ENCODE data around the gene PPP3CA.

PPP3CA gene

GRCh38 chr4:101265816-101266172, 81.5 kb downstream of the PPP3CA start:
- Histone ChIP-seq H3K4me1 (ENCODE audit: control insufficient read depth, low read depth, low read length) (peaks cover 18% of the 10 kb centered on the region), H3K9ac (ENCODE audit: low read length) (no peak overlapping the region), H3K27ac (ENCODE audit: low read length) (no peak overlapping the region), H3K4me3 (ENCODE audit: low read length) (no peak overlapping the region), H3K36me3 (ENCODE audit: control insufficient read depth, low read depth, low read length) (no peaks in the 10 kb centered on the region), H3K27me3 (ENCODE audit: control insufficient read depth, insufficient read depth, low read length) (no peaks in the 10 kb centered on the region), H3K9me3 (ENCODE audit: control insufficient read depth, low read depth, low read length) (no peaks in the 10 kb centered on the region)

GRCh38 chr4:101264993-101265815, 82.1 kb downstream of the PPP3CA start:
- Histone ChIP-seq H3K9ac (ENCODE audit: low read length) (no peak overlapping the region), H3K36me3 (ENCODE audit: control insufficient read depth, low read depth, low read length) (no peaks in the 10 kb centered on the region), H3K4me1 (ENCODE audit: control insufficient read depth, low read depth, low read length) (peaks cover 18% of the 10 kb centered on the region), H3K27ac (ENCODE audit: low read length) (no peak overlapping the region), H3K27me3 (ENCODE audit: control insufficient read depth, insufficient read depth, low read length) (no peaks in the 10 kb centered on the region), H3K4me3 (ENCODE audit: low read length) (no peak overlapping the region), H3K9me3 (ENCODE audit: control insufficient read depth, low read depth, low read length) (no peaks in the 10 kb centered on the region)

GRCh38 chr4:101264512-101264911, 82.8 kb downstream of the PPP3CA start:
- Histone ChIP-seq H3K4me1 (ENCODE audit: control insufficient read depth, low read depth, low read length) (peaks cover 18% of the 10 kb centered on the region), H3K36me3 (ENCODE audit: control insufficient read depth, low read depth, low read length) (no peaks in the 10 kb centered on the region), H3K9ac (ENCODE audit: low read length) (no peak overlapping the region), H3K27me3 (ENCODE audit: control insufficient read depth, insufficient read depth, low read length) (no peaks in the 10 kb centered on the region), H3K27ac (ENCODE audit: low read length) (no peak overlapping the region), H3K9me3 (ENCODE audit: control insufficient read depth, low read depth, low read length) (no peaks in the 10 kb centered on the region), H3K4me3 (ENCODE audit: low read length) (no peak overlapping the region)

GRCh38 chr4:101262683-101263082, 84.6 kb downstream of the PPP3CA start:
- no peak overlapping the region for H3K9ac ChIP-seq (ENCODE audit: low read length)
- no peak overlapping the region for H3K27ac ChIP-seq (ENCODE audit: low read length)
- H3K9me3 ChIP-seq (ENCODE audit: control insufficient read depth, low read depth, low read length) = no peaks in the 10 kb centered on the region
- H3K4me3 ChIP-seq (ENCODE audit: low read length) = no peak overlapping the region
- H3K4me1 ChIP-seq (ENCODE audit: control insufficient read depth, low read depth, low read length) = peaks cover 18% of the 10 kb centered on the region
- H3K36me3 ChIP-seq (ENCODE audit: control insufficient read depth, low read depth, low read length) = no peaks in the 10 kb centered on the region
- no peaks in the 10 kb centered on the region for H3K27me3 ChIP-seq (ENCODE audit: control insufficient read depth, insufficient read depth, low read length)

GRCh38 chr4:101259876-101260275, 87.5 kb downstream of the PPP3CA start:
- Histone ChIP-seq H3K27me3 (ENCODE audit: control insufficient read depth, insufficient read depth, low read length) (no peaks in the 10 kb centered on the region), H3K36me3 (ENCODE audit: control insufficient read depth, low read depth, low read length) (no peaks in the 10 kb centered on the region), H3K4me3 (ENCODE audit: low read length) (no peak overlapping the region), H3K9ac (ENCODE audit: low read length) (no peak overlapping the region), H3K4me1 (ENCODE audit: control insufficient read depth, low read depth, low read length) (peaks cover 30% of the 10 kb centered on the region), H3K27ac (ENCODE audit: low read length) (no peak overlapping the region), H3K9me3 (ENCODE audit: control insufficient read depth, low read depth, low read length) (no peaks in the 10 kb centered on the region)

GRCh38 chr4:101258883-101259282, 88.4 kb downstream of the PPP3CA start:
- Histone ChIP-seq H3K27ac (ENCODE audit: low read length) (no peak overlapping the region), H3K4me1 (ENCODE audit: control insufficient read depth, low read depth, low read length) (peaks cover 27% of the 10 kb centered on the region), H3K4me3 (ENCODE audit: low read length) (no peak overlapping the region)

GRCh38 chr4:101256222-101256621, 91.1 kb downstream of the PPP3CA start:
- H3K4me1 ChIP-seq (ENCODE audit: control insufficient read depth, low read depth, low read length) = peaks cover 16% of the 10 kb centered on the region
- no peaks in the 10 kb centered on the region for H3K27me3 ChIP-seq (ENCODE audit: control insufficient read depth, insufficient read depth, low read length)
- no peaks in the 10 kb centered on the region for H3K9me3 ChIP-seq (ENCODE audit: control insufficient read depth, low read depth, low read length)
- H3K4me3 ChIP-seq (ENCODE audit: low read length) = no peak overlapping the region
- no peaks in the 10 kb centered on the region for H3K36me3 ChIP-seq (ENCODE audit: control insufficient read depth, low read depth, low read length)
- no peak overlapping the region for H3K9ac ChIP-seq (ENCODE audit: low read length)
- no peak overlapping the region for H3K27ac ChIP-seq (ENCODE audit: low read length)

More at GRCh38 chr4:101258883-101259282, 88.4 kb downstream of the PPP3CA start:
- Histone ChIP-seq H3K27me3 (ENCODE audit: control insufficient read depth, insufficient read depth, low read length) (no peaks in the 10 kb centered on the region), H3K36me3 (ENCODE audit: control insufficient read depth, low read depth, low read length) (no peaks in the 10 kb centered on the region), H3K9me3 (ENCODE audit: control insufficient read depth, low read depth, low read length) (no peaks in the 10 kb centered on the region), H3K9ac (ENCODE audit: low read length) (no peak overlapping the region)

GRCh38 chr4:101254776-101255175, 92.5 kb downstream of the PPP3CA start:
- Histone ChIP-seq H3K27ac (ENCODE audit: low read length) (no peak overlapping the region), H3K4me1 (ENCODE audit: control insufficient read depth, low read depth, low read length) (peaks cover 16% of the 10 kb centered on the region), H3K4me3 (ENCODE audit: low read length) (no peak overlapping the region), H3K27me3 (ENCODE audit: control insufficient read depth, insufficient read depth, low read length) (no peaks in the 10 kb centered on the region), H3K9me3 (ENCODE audit: control insufficient read depth, low read depth, low read length) (no peaks in the 10 kb centered on the region), H3K36me3 (ENCODE audit: control insufficient read depth, low read depth, low read length) (no peaks in the 10 kb centered on the region), H3K9ac (ENCODE audit: low read length) (no peak overlapping the region)

- no peak overlapping the region for H3K9ac ChIP-seq (ENCODE audit: low read length)
- H3K36me3 ChIP-seq (ENCODE audit: control insufficient read depth, low read depth, low read length) = no peaks in the 10 kb centered on the region
- H3K9me3 ChIP-seq (ENCODE audit: control insufficient read depth, low read depth, low read length) = no peaks in the 10 kb centered on the region
- no peak overlapping the region for H3K27ac ChIP-seq (ENCODE audit: low read length)
- H3K4me3 ChIP-seq (ENCODE audit: low read length) = no peak overlapping the region
- H3K4me1 ChIP-seq (ENCODE audit: control insufficient read depth, low read depth, low read length) = peaks cover 16% of the 10 kb centered on the region
- no peaks in the 10 kb centered on the region for H3K27me3 ChIP-seq (ENCODE audit: control insufficient read depth, insufficient read depth, low read length)
These were observed 94.2 kb downstream of the PPP3CA start for GRCh38 chr4:101253121-101253520.

- Histone ChIP-seq H3K4me1 (ENCODE audit: control insufficient read depth, low read depth, low read length) (peaks cover 16% of the 10 kb centered on the region), H3K27me3 (ENCODE audit: control insufficient read depth, insufficient read depth, low read length) (no peaks in the 10 kb centered on the region), H3K36me3 (ENCODE audit: control insufficient read depth, low read depth, low read length) (no peaks in the 10 kb centered on the region), H3K9ac (ENCODE audit: low read length) (no peak overlapping the region), H3K9me3 (ENCODE audit: control insufficient read depth, low read depth, low read length) (no peaks in the 10 kb centered on the region), H3K4me3 (ENCODE audit: low read length) (no peak overlapping the region), H3K27ac (ENCODE audit: low read length) (no peak overlapping the region)
These were observed 94.6 kb downstream of the PPP3CA start for GRCh38 chr4:101252721-101253120.

- H3K4me3 ChIP-seq (ENCODE audit: low read length) = no peak overlapping the region
- peaks cover 11% of the 10 kb centered on the region for H3K4me1 ChIP-seq (ENCODE audit: control insufficient read depth, low read depth, low read length)
- no peaks in the 10 kb centered on the region for H3K9me3 ChIP-seq (ENCODE audit: control insufficient read depth, low read depth, low read length)
- no peak overlapping the region for H3K9ac ChIP-seq (ENCODE audit: low read length)
- H3K27ac ChIP-seq (ENCODE audit: low read length) = no peak overlapping the region
- no peaks in the 10 kb centered on the region for H3K36me3 ChIP-seq (ENCODE audit: control insufficient read depth, low read depth, low read length)
- no peaks in the 10 kb centered on the region for H3K27me3 ChIP-seq (ENCODE audit: control insufficient read depth, insufficient read depth, low read length)
These were observed 96.1 kb downstream of the PPP3CA start for GRCh38 chr4:101251261-101251660.

GRCh38 chr4:101244349-101244748, 103.0 kb downstream of the PPP3CA start:
- H3K27ac ChIP-seq (ENCODE audit: low read length) = no peak overlapping the region
- H3K4me3 ChIP-seq (ENCODE audit: low read length) = no peak overlapping the region
- H3K9ac ChIP-seq (ENCODE audit: low read length) = no peak overlapping the region
- no peaks in the 10 kb centered on the region for H3K36me3 ChIP-seq (ENCODE audit: control insufficient read depth, low read depth, low read length)
- peaks cover 10% of the 10 kb centered on the region for H3K4me1 ChIP-seq (ENCODE audit: control insufficient read depth, low read depth, low read length)
- no peaks in the 10 kb centered on the region for H3K27me3 ChIP-seq (ENCODE audit: control insufficient read depth, insufficient read depth, low read length)
- no peaks in the 10 kb centered on the region for H3K9me3 ChIP-seq (ENCODE audit: control insufficient read depth, low read depth, low read length)

Measured in iPS-18a (cell line).